ENCODE measurements around the gene CYB5R3.

The CYB5R3 gene

DNA sequence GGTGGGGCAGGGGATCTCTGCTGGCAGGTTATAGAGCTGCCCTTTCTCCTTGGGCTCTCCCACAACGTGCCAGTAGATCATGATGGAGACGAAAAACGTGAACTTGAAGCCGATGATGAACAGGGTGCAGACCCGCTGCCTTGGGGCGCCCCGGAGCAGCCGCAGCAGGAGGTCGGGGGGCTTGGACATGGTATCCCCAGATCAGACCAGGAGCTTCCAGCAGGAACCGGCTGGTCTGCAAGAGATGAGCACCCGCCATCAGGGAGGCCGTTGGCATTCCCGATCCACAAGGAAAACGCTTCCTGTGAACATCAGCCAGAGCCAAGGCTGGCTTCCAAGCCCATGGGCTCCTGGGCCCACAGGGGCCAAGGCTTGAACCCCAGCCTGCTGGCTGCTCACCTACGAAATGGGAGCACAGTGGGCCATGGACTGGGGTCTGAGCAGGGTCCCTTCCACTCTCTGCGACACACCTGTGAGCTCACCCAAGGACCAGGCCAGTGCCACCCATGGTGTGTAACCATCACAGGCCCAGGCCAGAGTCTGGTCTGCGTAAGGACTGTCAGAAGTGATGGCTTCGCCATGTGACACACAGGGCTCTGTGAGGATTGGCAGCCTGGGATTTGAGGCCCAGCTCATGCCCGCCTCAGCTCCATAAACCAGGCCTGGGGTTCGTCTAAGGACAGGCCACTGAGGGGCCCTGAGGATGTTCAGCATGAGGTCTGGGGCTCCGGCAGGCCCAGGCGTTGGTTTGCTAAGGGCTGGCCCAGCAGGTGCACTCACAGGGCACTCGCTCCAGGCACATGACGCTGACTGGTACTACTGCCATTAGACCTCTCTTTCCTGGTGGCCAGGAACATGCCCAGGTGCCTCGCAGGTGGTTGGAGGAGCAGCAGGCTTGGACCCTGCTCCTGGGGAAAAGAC, 44.8 kb upstream of the CYB5R3 start:
- Histone ChIP-seq H3K4me3 (ENCODE audit: low read depth, low read length) (no peak overlapping the region), H3K36me3 (ENCODE audit: control insufficient read depth, insufficient read depth, low read length) (no peaks in the 10 kb centered on the region), H3K79me2 (no peaks in the 10 kb centered on the region), H3K4me1 (peaks cover under 1% of the 10 kb centered on the region), H3K9me3 (ENCODE audit: control insufficient read depth, low read length) (no peaks in the 10 kb centered on the region), H3K27me3 (ENCODE audit: control insufficient read depth, insufficient read depth, low read length) (no peaks in the 10 kb centered on the region), H3K4me2 (ENCODE audit: low read length) (no peak overlapping the region), H2AFZ (no peak overlapping the region), H3K9ac (no peak overlapping the region), H3K27ac (no peak overlapping the region)
- TF ChIP-seq CTCF (IDR thresholded peaks at IDR 0.05) = no peak

GRCh38 chr22:42693055-42693762, 44.0 kb upstream of the CYB5R3 start:
- H3K4me2 ChIP-seq (ENCODE audit: low read length) = no peak overlapping the region
- no peak for TF ChIP-seq CTCF (IDR thresholded peaks at IDR 0.05)
- no peaks in the 10 kb centered on the region for H3K79me2 ChIP-seq
- H3K9ac ChIP-seq = no peak overlapping the region
- H3K4me3 ChIP-seq (ENCODE audit: low read depth, low read length) = no peak overlapping the region
- peaks cover 3% of the 10 kb centered on the region for H3K4me1 ChIP-seq
- no peak overlapping the region for H3K27ac ChIP-seq
- no peak overlapping the region for H2AFZ ChIP-seq
- no peaks in the 10 kb centered on the region for H3K36me3 ChIP-seq (ENCODE audit: control insufficient read depth, insufficient read depth, low read length)
- no peaks in the 10 kb centered on the region for H3K9me3 ChIP-seq (ENCODE audit: control insufficient read depth, low read length)
- no peaks in the 10 kb centered on the region for H3K27me3 ChIP-seq (ENCODE audit: control insufficient read depth, insufficient read depth, low read length)

GRCh38 chr22:42692239-42693054, 43.3 kb upstream of the CYB5R3 start:
- no peak overlapping the region for H3K27ac ChIP-seq
- no peak for TF ChIP-seq CTCF (IDR thresholded peaks at IDR 0.05)
- peaks cover 3% of the 10 kb centered on the region for H3K4me1 ChIP-seq

DNA sequence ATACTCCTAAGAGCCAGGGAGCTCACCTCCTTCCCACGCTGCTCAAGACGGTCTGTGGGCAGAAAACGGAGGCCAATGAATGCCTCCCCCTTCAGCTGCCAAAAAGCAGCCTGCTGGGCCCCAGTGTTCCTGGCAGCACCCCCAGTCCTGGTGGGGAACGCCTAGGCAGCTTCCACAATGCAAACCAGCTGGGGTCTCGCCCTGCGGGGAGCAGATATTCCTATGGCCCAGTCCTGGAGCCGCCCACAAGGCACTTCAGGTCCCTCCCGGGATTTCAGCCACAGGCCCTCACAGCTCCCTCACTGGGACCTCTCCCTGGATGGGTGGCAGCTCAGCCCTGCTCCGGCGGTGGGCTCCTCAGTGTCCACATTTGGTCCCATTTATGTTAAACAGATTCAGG, 42.2 kb upstream of the CYB5R3 start:
- TF ChIP-seq CTCF (IDR thresholded peaks at IDR 0.05) = no peak
- no peak overlapping the region for H3K4me2 ChIP-seq (ENCODE audit: low read length)
- no peaks in the 10 kb centered on the region for H3K36me3 ChIP-seq (ENCODE audit: control insufficient read depth, insufficient read depth, low read length)
- H3K27me3 ChIP-seq (ENCODE audit: control insufficient read depth, insufficient read depth, low read length) = no peaks in the 10 kb centered on the region
- no peak overlapping the region for H3K27ac ChIP-seq
- peaks cover 3% of the 10 kb centered on the region for H3K4me1 ChIP-seq
- H3K9me3 ChIP-seq (ENCODE audit: control insufficient read depth, low read length) = no peaks in the 10 kb centered on the region
- no peak overlapping the region for H3K9ac ChIP-seq
- H2AFZ ChIP-seq = no peak overlapping the region
- H3K79me2 ChIP-seq = no peaks in the 10 kb centered on the region
- H3K4me3 ChIP-seq (ENCODE audit: low read depth, low read length) = no peak overlapping the region

More at GRCh38 chr22:42692239-42693054, 43.3 kb upstream of the CYB5R3 start:
- Histone ChIP-seq H3K36me3 (ENCODE audit: control insufficient read depth, insufficient read depth, low read length) (no peaks in the 10 kb centered on the region), H2AFZ (no peak overlapping the region), H3K79me2 (no peaks in the 10 kb centered on the region), H3K4me3 (ENCODE audit: low read depth, low read length) (no peak overlapping the region), H3K27me3 (ENCODE audit: control insufficient read depth, insufficient read depth, low read length) (no peaks in the 10 kb centered on the region), H3K9me3 (ENCODE audit: control insufficient read depth, low read length) (no peaks in the 10 kb centered on the region), H3K4me2 (ENCODE audit: low read length) (no peak overlapping the region), H3K9ac (no peak overlapping the region)

All from parathyroid adenoma (tissue), 2 donors.